ENCODE results near the gene CHMP4A. TPM values are rescaled to one million over a fixed set of nuclear protein-coding genes. Genes with fewer than 3 reads are reported as not detected.
A peak's percentile ranks its signal among the peaks of the same experiment; 100 is the strongest.

CHMP4A gene
- total and polyA plus RNA-seq, 2 of the 13 experiments (the other 11 are each of a cell fraction or from before 2014, with no cell fraction given), result 83.6 to 113 TPM

GRCh38 chr14:24215495-24216344 lies 2.4 kb upstream of the CHMP4A start, which contains the start of gene MDP1 (continued):
- TF ChIP-seq POGK (CRISPR knock-in tag; conservative IDR thresholded peaks at IDR 0.05) (peak; percentile 98), KAT8 (CRISPR knock-in tag; IDR thresholded peaks at IDR 0.05) (peak; percentile 98), TBP (CRISPR knock-in tag; IDR thresholded peaks at IDR 0.05) (no peak; the same call in 1 of the 2 replicates), SETDB1 (CRISPR knock-in tag; IDR thresholded peaks at IDR 0.05; ENCODE audit: borderline replicate concordance) (no peak), FOXM1 (CRISPR knock-in tag; IDR thresholded peaks at IDR 0.05) (no peak), ELF1 (CRISPR knock-in tag; IDR thresholded peaks at IDR 0.05) (peak; percentile 92), ARID3A (IDR thresholded peaks at IDR 0.05; ENCODE audit: low read depth, low read length) (peak; percentile 78; the same call in 1 of the 2 replicates), FOXJ3 (CRISPR knock-in tag; IDR thresholded peaks at IDR 0.05; ENCODE audit: borderline replicate concordance) (peak; percentile 79), ATF4 (CRISPR knock-in tag; IDR thresholded peaks at IDR 0.05) (peak in 1 of 2 experiments; percentile 89; a peak in 2 of 4 replicates), ATM (IDR thresholded peaks at IDR 0.05; ENCODE audit: borderline replicate concordance) (no peak), ZNF124 (CRISPR knock-in tag; IDR thresholded peaks at IDR 0.05) (peak; percentile 97; the same call in 1 of the 2 replicates), WIZ (CRISPR knock-in tag; IDR thresholded peaks at IDR 0.05) (peak; percentile 83), SALL2 (CRISPR knock-in tag; IDR thresholded peaks at IDR 0.05) (peak; percentile 99), HES4 (CRISPR knock-in tag; IDR thresholded peaks at IDR 0.05; ENCODE audit: borderline replicate concordance) (0 out of 2 replicates have a peak, but pooled peaks have one; percentile 55)
- TF ChIP-seq, protein P1, sequence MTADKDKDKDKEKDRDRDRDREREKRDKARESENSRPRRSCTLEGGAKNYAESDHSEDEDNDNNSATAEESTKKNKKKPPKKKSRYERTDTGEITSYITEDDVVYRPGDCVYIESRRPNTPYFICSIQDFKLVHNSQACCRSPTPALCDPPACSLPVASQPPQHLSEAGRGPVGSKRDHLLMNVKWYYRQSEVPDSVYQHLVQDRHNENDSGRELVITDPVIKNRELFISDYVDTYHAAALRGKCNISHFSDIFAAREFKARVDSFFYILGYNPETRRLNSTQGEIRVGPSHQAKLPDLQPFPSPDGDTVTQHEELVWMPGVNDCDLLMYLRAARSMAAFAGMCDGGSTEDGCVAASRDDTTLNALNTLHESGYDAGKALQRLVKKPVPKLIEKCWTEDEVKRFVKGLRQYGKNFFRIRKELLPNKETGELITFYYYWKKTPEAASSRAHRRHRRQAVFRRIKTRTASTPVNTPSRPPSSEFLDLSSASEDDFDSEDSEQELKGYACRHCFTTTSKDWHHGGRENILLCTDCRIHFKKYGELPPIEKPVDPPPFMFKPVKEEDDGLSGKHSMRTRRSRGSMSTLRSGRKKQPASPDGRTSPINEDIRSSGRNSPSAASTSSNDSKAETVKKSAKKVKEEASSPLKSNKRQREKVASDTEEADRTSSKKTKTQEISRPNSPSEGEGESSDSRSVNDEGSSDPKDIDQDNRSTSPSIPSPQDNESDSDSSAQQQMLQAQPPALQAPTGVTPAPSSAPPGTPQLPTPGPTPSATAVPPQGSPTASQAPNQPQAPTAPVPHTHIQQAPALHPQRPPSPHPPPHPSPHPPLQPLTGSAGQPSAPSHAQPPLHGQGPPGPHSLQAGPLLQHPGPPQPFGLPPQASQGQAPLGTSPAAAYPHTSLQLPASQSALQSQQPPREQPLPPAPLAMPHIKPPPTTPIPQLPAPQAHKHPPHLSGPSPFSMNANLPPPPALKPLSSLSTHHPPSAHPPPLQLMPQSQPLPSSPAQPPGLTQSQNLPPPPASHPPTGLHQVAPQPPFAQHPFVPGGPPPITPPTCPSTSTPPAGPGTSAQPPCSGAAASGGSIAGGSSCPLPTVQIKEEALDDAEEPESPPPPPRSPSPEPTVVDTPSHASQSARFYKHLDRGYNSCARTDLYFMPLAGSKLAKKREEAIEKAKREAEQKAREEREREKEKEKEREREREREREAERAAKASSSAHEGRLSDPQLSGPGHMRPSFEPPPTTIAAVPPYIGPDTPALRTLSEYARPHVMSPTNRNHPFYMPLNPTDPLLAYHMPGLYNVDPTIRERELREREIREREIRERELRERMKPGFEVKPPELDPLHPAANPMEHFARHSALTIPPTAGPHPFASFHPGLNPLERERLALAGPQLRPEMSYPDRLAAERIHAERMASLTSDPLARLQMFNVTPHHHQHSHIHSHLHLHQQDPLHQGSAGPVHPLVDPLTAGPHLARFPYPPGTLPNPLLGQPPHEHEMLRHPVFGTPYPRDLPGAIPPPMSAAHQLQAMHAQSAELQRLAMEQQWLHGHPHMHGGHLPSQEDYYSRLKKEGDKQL (CRISPR knock-in tag; IDR thresholded peaks at IDR 0.05; ENCODE audit: low read depth), result no peak; the same call in none of the 2 replicates
- TF ChIP-seq, protein P2, sequence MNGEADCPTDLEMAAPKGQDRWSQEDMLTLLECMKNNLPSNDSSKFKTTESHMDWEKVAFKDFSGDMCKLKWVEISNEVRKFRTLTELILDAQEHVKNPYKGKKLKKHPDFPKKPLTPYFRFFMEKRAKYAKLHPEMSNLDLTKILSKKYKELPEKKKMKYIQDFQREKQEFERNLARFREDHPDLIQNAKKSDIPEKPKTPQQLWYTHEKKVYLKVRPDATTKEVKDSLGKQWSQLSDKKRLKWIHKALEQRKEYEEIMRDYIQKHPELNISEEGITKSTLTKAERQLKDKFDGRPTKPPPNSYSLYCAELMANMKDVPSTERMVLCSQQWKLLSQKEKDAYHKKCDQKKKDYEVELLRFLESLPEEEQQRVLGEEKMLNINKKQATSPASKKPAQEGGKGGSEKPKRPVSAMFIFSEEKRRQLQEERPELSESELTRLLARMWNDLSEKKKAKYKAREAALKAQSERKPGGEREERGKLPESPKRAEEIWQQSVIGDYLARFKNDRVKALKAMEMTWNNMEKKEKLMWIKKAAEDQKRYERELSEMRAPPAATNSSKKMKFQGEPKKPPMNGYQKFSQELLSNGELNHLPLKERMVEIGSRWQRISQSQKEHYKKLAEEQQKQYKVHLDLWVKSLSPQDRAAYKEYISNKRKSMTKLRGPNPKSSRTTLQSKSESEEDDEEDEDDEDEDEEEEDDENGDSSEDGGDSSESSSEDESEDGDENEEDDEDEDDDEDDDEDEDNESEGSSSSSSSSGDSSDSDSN (CRISPR knock-in tag; IDR thresholded peaks at IDR 0.05), result peak; percentile 98

All from HepG2 (cell line).